IPS-18a (cell line): ENCODE results near the gene ARNT2.

Source experiments
- H3K27ac ChIP-seq: one replicate; pipeline ENCODE4 v1.5.1; 2013; ENCODE audit warnings: low read length
- H3K27me3 ChIP-seq: one replicate; pipeline ENCODE4 v1.6.1; 2013; ENCODE audit warnings: mild to moderate bottlenecking, low read length; ENCODE audit not compliant: control insufficient read depth, insufficient read depth
- H3K36me3 ChIP-seq: one replicate; pipeline ENCODE4 v1.6.1; 2013; ENCODE audit warnings: low read depth, low read length; ENCODE audit not compliant: control insufficient read depth
- H3K4me1 ChIP-seq: one replicate; pipeline ENCODE4 v1.6.1; 2013; ENCODE audit warnings: low read depth, low read length; ENCODE audit not compliant: control insufficient read depth
- H3K4me3 ChIP-seq: one replicate; pipeline ENCODE4 v1.5.1; 2013; ENCODE audit warnings: low read length
- H3K9ac ChIP-seq: one replicate; pipeline ENCODE4 v1.6.1; 2013; ENCODE audit warnings: mild to moderate bottlenecking, low read length, moderate library complexity
- H3K9me3 ChIP-seq: one replicate; pipeline ENCODE4 v1.6.1; 2013; ENCODE audit warnings: low read depth, low read length; ENCODE audit not compliant: control insufficient read depth

Gene ARNT2

DNA sequence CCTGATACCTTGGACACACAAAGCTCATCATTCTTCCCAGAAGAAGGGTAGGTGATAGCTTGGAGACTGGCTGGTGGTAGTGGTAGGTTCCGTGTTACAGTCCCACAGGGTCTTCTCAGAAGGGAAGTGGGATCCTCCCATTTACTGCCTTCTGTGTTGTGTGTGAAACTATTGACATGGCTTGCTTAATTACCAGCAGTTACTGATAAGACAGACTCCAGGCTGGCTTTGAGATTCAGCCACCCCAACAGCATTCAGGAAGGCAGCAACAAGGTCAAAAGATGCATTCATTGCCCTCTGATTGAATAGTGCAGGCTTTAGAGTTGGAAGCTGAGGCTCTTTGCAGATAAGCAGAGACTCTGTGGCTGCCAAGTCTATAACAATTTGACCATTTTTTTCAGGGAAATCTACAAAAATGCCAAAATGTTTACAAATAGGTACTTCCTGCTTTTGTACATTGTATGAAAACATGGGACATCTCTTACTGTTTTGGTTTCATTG lies 7.7 kb downstream of the ARNT2 start:
- Histone ChIP-seq H3K4me3 (no peak overlapping the region), H3K27ac (no peak overlapping the region), H3K36me3 (no peaks in the 10 kb centered on the region), H3K9me3 (no peaks in the 10 kb centered on the region), H3K27me3 (no peaks in the 10 kb centered on the region), H3K9ac (no peak overlapping the region), H3K4me1 (no peaks in the 10 kb centered on the region)

- Histone ChIP-seq H3K27ac (no peak overlapping the region), H3K9ac (no peak overlapping the region), H3K4me1 (no peaks in the 10 kb centered on the region), H3K27me3 (no peaks in the 10 kb centered on the region), H3K4me3 (no peak overlapping the region), H3K36me3 (no peaks in the 10 kb centered on the region), H3K9me3 (no peaks in the 10 kb centered on the region)
Observed at GRCh38 chr15:80414546-80415357, 10.6 kb downstream of the ARNT2 start.

DNA sequence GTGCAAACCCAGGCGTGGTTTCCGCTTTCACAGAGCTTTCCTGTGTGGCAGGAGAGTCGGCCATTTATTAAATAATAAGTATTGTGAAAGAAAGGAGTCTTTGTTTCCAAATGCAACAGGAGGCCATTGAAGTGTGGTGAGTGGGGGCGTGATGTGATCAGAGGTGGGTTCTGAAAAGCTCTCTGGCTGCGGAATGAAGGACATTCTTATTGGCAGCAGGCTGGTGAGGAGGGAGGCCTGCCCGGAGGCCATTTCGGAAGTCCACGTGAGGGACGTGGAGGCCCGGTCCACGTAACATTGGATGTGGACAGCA lies 11.1 kb downstream of the ARNT2 start:
- no peaks in the 10 kb centered on the region for H3K27me3 ChIP-seq
- H3K9ac ChIP-seq, result no peak overlapping the region
- H3K4me3 ChIP-seq, result no peak overlapping the region
- no peaks in the 10 kb centered on the region for H3K9me3 ChIP-seq
- no peaks in the 10 kb centered on the region for H3K4me1 ChIP-seq
- H3K27ac ChIP-seq, result no peak overlapping the region
- no peaks in the 10 kb centered on the region for H3K36me3 ChIP-seq

DNA sequence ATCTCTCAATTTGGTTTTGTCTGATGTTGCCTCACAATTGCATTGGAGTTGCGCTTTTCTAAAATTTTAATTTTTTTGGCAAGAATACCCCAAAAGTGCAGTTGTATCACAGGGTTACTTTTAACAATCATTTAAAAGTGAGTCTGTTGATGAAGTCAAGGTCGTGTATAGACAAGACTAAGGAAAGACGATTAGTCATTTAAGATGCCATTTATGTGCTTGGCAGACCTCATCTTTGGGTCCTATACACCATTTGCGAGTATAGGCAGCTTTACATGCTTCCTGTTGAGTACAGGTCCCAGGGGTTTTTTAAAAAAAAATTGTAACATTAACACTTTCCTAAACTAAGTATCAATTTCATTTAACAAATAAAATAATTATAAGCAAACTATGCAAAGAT lies 12.5 kb downstream of the ARNT2 start:
- no peaks in the 10 kb centered on the region for H3K27me3 ChIP-seq
- H3K36me3 ChIP-seq, result no peaks in the 10 kb centered on the region
- H3K27ac ChIP-seq, result no peak overlapping the region
- H3K4me3 ChIP-seq, result no peak overlapping the region
- H3K4me1 ChIP-seq, result no peaks in the 10 kb centered on the region
- no peak overlapping the region for H3K9ac ChIP-seq
- no peaks in the 10 kb centered on the region for H3K9me3 ChIP-seq

DNA sequence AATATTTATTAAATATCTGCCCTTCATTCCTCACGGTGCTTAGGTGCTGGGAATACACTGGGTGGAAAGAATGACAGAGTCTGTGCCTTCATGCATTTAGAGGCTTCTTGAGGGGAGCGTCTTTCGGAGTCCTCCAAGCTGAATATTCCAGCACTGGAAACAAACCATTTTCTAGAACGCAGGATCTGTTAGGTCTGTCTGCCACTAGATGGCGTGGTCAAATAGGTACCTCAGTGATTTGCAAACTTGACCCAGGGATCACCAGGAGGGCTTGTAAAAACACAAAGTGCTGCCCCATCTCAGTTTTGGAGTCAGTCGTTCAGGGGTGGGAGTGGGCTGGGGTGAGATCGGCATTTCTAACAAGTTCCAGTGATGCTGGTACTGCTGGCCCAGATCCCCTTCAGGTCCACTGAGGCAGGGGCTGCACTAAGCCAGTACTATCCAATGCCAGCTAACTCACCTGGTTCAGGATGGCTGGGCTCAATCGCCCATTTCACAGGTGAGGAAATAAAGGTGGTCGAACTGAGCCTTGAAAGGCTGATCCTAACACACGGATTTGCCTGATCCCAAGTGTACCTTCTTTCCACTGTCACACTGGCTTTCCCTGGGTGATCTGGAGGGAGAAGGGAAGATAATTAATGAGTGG lies 14.8 kb downstream of the ARNT2 start:
- Histone ChIP-seq H3K27ac (no peak overlapping the region), H3K4me3 (no peak overlapping the region), H3K36me3 (no peaks in the 10 kb centered on the region), H3K27me3 (no peaks in the 10 kb centered on the region), H3K4me1 (no peaks in the 10 kb centered on the region), H3K9ac (no peak overlapping the region), H3K9me3 (no peaks in the 10 kb centered on the region)

GRCh38 chr15:80419546-80419945 lies 15.4 kb downstream of the ARNT2 start:
- H3K9ac ChIP-seq, result no peak overlapping the region
- no peak overlapping the region for H3K4me3 ChIP-seq
- H3K36me3 ChIP-seq, result no peaks in the 10 kb centered on the region
- no peaks in the 10 kb centered on the region for H3K27me3 ChIP-seq
- no peak overlapping the region for H3K27ac ChIP-seq
- H3K4me1 ChIP-seq, result no peaks in the 10 kb centered on the region
- no peaks in the 10 kb centered on the region for H3K9me3 ChIP-seq

DNA sequence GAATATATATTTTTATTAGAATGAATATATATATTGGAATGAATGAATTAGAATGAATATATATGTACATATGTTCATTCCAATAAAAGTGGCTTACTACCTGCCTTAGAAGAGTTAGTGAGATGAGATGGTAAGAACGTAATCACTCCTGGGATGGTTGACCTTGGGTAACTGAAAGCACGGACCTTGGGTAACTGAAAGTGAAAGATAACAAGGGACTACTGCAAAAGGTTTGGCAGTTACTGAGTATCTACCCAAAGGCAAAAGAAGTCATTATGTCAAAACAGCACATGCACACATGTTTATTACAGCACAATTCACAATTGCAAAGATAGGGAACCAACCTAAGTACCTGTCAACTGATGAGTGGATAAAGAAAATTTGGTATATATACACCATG lies 16.5 kb downstream of the ARNT2 start:
- Histone ChIP-seq H3K27ac (no peak overlapping the region), H3K4me1 (no peaks in the 10 kb centered on the region), H3K4me3 (no peak overlapping the region), H3K36me3 (no peaks in the 10 kb centered on the region), H3K27me3 (no peaks in the 10 kb centered on the region), H3K9me3 (no peaks in the 10 kb centered on the region), H3K9ac (no peak overlapping the region)

- Histone ChIP-seq H3K4me3 (no peak overlapping the region), H3K27ac (no peak overlapping the region), H3K27me3 (no peaks in the 10 kb centered on the region), H3K9me3 (no peaks in the 10 kb centered on the region), H3K36me3 (no peaks in the 10 kb centered on the region), H3K4me1 (no peaks in the 10 kb centered on the region), H3K9ac (no peak overlapping the region)
Observed at GRCh38 chr15:80423215-80423614, 19.0 kb downstream of the ARNT2 start.

DNA sequence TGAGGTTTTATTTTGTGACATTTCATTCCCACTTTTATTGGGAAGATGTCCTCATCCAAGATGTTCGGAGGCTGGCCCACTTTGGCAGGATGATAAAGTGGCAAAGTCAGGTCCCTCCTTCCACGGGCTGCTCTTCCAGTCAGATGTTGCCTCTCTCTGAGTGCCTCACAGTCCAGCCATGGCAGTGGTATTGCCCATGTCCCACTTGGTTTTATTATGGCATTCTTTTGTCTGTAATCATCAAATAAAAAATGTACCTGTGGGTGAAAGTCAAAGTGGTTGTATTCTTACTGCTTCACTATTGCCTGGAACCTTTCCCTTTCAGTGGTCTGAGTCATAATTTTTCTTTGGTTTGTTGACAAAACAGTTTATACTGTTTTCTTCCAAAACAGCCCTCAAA lies 20.2 kb downstream of the ARNT2 start:
- H3K9ac ChIP-seq, result no peak overlapping the region
- H3K9me3 ChIP-seq, result no peaks in the 10 kb centered on the region
- no peaks in the 10 kb centered on the region for H3K36me3 ChIP-seq
- H3K4me3 ChIP-seq, result no peak overlapping the region
- no peak overlapping the region for H3K27ac ChIP-seq
- H3K27me3 ChIP-seq, result no peaks in the 10 kb centered on the region
- H3K4me1 ChIP-seq, result no peaks in the 10 kb centered on the region

GRCh38 chr15:80426316-80426715 lies 22.1 kb downstream of the ARNT2 start:
- no peaks in the 10 kb centered on the region for H3K9me3 ChIP-seq
- H3K4me3 ChIP-seq, result no peak overlapping the region
- H3K4me1 ChIP-seq, result no peaks in the 10 kb centered on the region
- no peaks in the 10 kb centered on the region for H3K27me3 ChIP-seq
- H3K27ac ChIP-seq, result no peak overlapping the region
- H3K36me3 ChIP-seq, result no peaks in the 10 kb centered on the region
- no peak overlapping the region for H3K9ac ChIP-seq

- no peak overlapping the region for H3K27ac ChIP-seq
- H3K4me3 ChIP-seq, result no peak overlapping the region
- no peaks in the 10 kb centered on the region for H3K27me3 ChIP-seq
- H3K36me3 ChIP-seq, result no peaks in the 10 kb centered on the region
- H3K4me1 ChIP-seq, result no peaks in the 10 kb centered on the region
- H3K9me3 ChIP-seq, result no peaks in the 10 kb centered on the region
- H3K9ac ChIP-seq, result no peak overlapping the region
Observed at GRCh38 chr15:80429964-80430363, 25.8 kb downstream of the ARNT2 start.
